ENCODE data around the gene ZNF407.

ZNF407 gene

GRCh38 chr18:74831571-74832250 is 234.0 kb downstream of the ZNF407 start:
- no peaks in the 10 kb centered on the region for H3K9me3 ChIP-seq (ENCODE audit: control extremely low read depth in 1 of 5, control insufficient read depth in 4 of 5, insufficient read depth in 2 of 5, low read depth in 1 of 5, low read length in 4 of 5)
- ChIA-PET CTCF (interaction anchor here (1.5 kb wide), 1 partner anchor 27 kb away, joined by 3 read pairs; no protein-coding TSS in a partner anchor), POLR2A (no interaction called here)
- DNase-seq: no peak
- peaks cover 0 to 10% (median 0%) of the 10 kb centered on the region in 4 experiments for H3K4me1 ChIP-seq (ENCODE audit: control extremely low read depth in 1 of 4, control insufficient read depth in 4 of 4, insufficient read depth in 4 of 4, low read length in 3 of 4)
- no peaks in the 10 kb centered on the region for H3K27me3 ChIP-seq (replicated peaks in 2 of 5; ENCODE audit: control insufficient read depth in 4 of 5, insufficient read depth in 5 of 5, low read length in 4 of 5)
- WGBS (ENCODE audit: insufficient coverage): 90% methylated on average over 7 of the region's 13 CpGs
- no peak overlapping the region for H3K4me3 ChIP-seq (ENCODE audit: control insufficient read depth in 1 of 7, extremely low read depth in 1 of 7, insufficient read depth in 4 of 7, low read depth in 2 of 7, low read length in 6 of 7)
- H3K36me3 ChIP-seq (ENCODE audit: control insufficient read depth in 4 of 4, insufficient read depth in 4 of 4, low read length in 3 of 4): no peaks in the 10 kb centered on the region
- H3K27ac ChIP-seq (ENCODE audit: insufficient read depth in 1 of 2, low read depth in 1 of 2, low read length in 2 of 2, poor library complexity in 1 of 2, severe bottlenecking in 2 of 2): no peak overlapping the region

- ChIA-PET CTCF (no interaction called here), POLR2A (no interaction called here)
- H3K27me3 ChIP-seq (replicated peaks in 2 of 5; ENCODE audit: control insufficient read depth in 4 of 5, insufficient read depth in 5 of 5, low read length in 4 of 5): no peaks in the 10 kb centered on the region
- peaks cover 0 to 10% (median 0%) of the 10 kb centered on the region in 4 experiments for H3K4me1 ChIP-seq (ENCODE audit: control extremely low read depth in 1 of 4, control insufficient read depth in 4 of 4, insufficient read depth in 4 of 4, low read length in 3 of 4)
- no peaks in the 10 kb centered on the region for H3K36me3 ChIP-seq (ENCODE audit: control insufficient read depth in 4 of 4, insufficient read depth in 4 of 4, low read length in 3 of 4)
- DNase-seq: no peak
- H3K9me3 ChIP-seq (ENCODE audit: control extremely low read depth in 1 of 5, control insufficient read depth in 4 of 5, insufficient read depth in 2 of 5, low read depth in 1 of 5, low read length in 4 of 5): no peaks in the 10 kb centered on the region
- no peak overlapping the region for H3K4me3 ChIP-seq (ENCODE audit: control insufficient read depth in 1 of 7, extremely low read depth in 1 of 7, insufficient read depth in 4 of 7, low read depth in 2 of 7, low read length in 6 of 7)
- no peak overlapping the region for H3K27ac ChIP-seq (ENCODE audit: insufficient read depth in 1 of 2, low read depth in 1 of 2, low read length in 2 of 2, poor library complexity in 1 of 2, severe bottlenecking in 2 of 2)
Measured at GRCh38 chr18:74832381-74832780, 234.7 kb downstream of the ZNF407 start.

GRCh38 chr18:74832999-74833398 is 235.3 kb downstream of the ZNF407 start:
- no peak for DNase-seq
- H3K4me1 ChIP-seq (ENCODE audit: control extremely low read depth in 1 of 4, control insufficient read depth in 4 of 4, insufficient read depth in 4 of 4, low read length in 3 of 4): peaks cover 0 to 10% (median 4%) of the 10 kb centered on the region in 4 experiments
- H3K9me3 ChIP-seq (ENCODE audit: control extremely low read depth in 1 of 5, control insufficient read depth in 4 of 5, insufficient read depth in 2 of 5, low read depth in 1 of 5, low read length in 4 of 5): no peaks in the 10 kb centered on the region
- H3K27ac ChIP-seq (ENCODE audit: insufficient read depth in 1 of 2, low read depth in 1 of 2, low read length in 2 of 2, poor library complexity in 1 of 2, severe bottlenecking in 2 of 2): no peak overlapping the region
- POLR2A ChIA-PET: no interaction called here
- H3K4me3 ChIP-seq (ENCODE audit: control insufficient read depth in 1 of 7, extremely low read depth in 1 of 7, insufficient read depth in 4 of 7, low read depth in 2 of 7, low read length in 6 of 7): no peak overlapping the region
- CTCF ChIA-PET: no interaction called here
- 100% methylated on average over 1 of the region's 1 CpG for WGBS (ENCODE audit: insufficient coverage)
- H3K36me3 ChIP-seq (ENCODE audit: control insufficient read depth in 4 of 4, insufficient read depth in 4 of 4, low read length in 3 of 4): no peaks in the 10 kb centered on the region
- H3K27me3 ChIP-seq (replicated peaks in 2 of 5; ENCODE audit: control insufficient read depth in 4 of 5, insufficient read depth in 5 of 5, low read length in 4 of 5): no peaks in the 10 kb centered on the region

GRCh38 chr18:74834424-74835309 is 237.0 kb downstream of the ZNF407 start:
- ChIA-PET POLR2A (no interaction called here), CTCF (no interaction called here)
- H3K4me3 ChIP-seq (ENCODE audit: control insufficient read depth in 1 of 7, extremely low read depth in 1 of 7, insufficient read depth in 4 of 7, low read depth in 2 of 7, low read length in 6 of 7): no peak overlapping the region
- H3K36me3 ChIP-seq (ENCODE audit: control insufficient read depth in 4 of 4, insufficient read depth in 4 of 4, low read length in 3 of 4): no peaks in the 10 kb centered on the region
- WGBS (ENCODE audit: insufficient coverage): 98% methylated on average over 8 of the region's 9 CpGs
- no peak for DNase-seq
- H3K4me1 ChIP-seq (ENCODE audit: control extremely low read depth in 1 of 4, control insufficient read depth in 4 of 4, insufficient read depth in 4 of 4, low read length in 3 of 4): peaks cover 0 to 10% (median 7%) of the 10 kb centered on the region in 4 experiments
- no peaks in the 10 kb centered on the region for H3K27me3 ChIP-seq (replicated peaks in 2 of 5; ENCODE audit: control insufficient read depth in 4 of 5, insufficient read depth in 5 of 5, low read length in 4 of 5)
- H3K9me3 ChIP-seq (ENCODE audit: control extremely low read depth in 1 of 5, control insufficient read depth in 4 of 5, insufficient read depth in 2 of 5, low read depth in 1 of 5, low read length in 4 of 5): no peaks in the 10 kb centered on the region
- no peak overlapping the region for H3K27ac ChIP-seq (ENCODE audit: insufficient read depth in 1 of 2, low read depth in 1 of 2, low read length in 2 of 2, poor library complexity in 1 of 2, severe bottlenecking in 2 of 2)

GRCh38 chr18:74836296-74837139 is 238.8 kb downstream of the ZNF407 start:
- no peak overlapping the region for H3K27ac ChIP-seq (ENCODE audit: insufficient read depth in 1 of 2, low read depth in 1 of 2, low read length in 2 of 2, poor library complexity in 1 of 2, severe bottlenecking in 2 of 2)
- WGBS (ENCODE audit: insufficient coverage): 93% methylated on average over 2 of the region's 8 CpGs
- peaks cover 0 to 10% (median 9%) of the 10 kb centered on the region in 4 experiments for H3K4me1 ChIP-seq (ENCODE audit: control extremely low read depth in 1 of 4, control insufficient read depth in 4 of 4, insufficient read depth in 4 of 4, low read length in 3 of 4)
- H3K36me3 ChIP-seq (ENCODE audit: control insufficient read depth in 4 of 4, insufficient read depth in 4 of 4, low read length in 3 of 4): no peaks in the 10 kb centered on the region
- CTCF ChIA-PET: interaction anchor here (0.6 kb wide), 2 partner anchors 31 to 187 kb away, joined by 3 read pairs; no protein-coding TSS in a partner anchor
- no peak overlapping the region for H3K4me3 ChIP-seq (ENCODE audit: control insufficient read depth in 1 of 7, extremely low read depth in 1 of 7, insufficient read depth in 4 of 7, low read depth in 2 of 7, low read length in 6 of 7)
- peak in 2 of 3 donors; percentile 28 to 29 for DNase-seq
- POLR2A ChIA-PET: no interaction called here
- H3K9me3 ChIP-seq (ENCODE audit: control extremely low read depth in 1 of 5, control insufficient read depth in 4 of 5, insufficient read depth in 2 of 5, low read depth in 1 of 5, low read length in 4 of 5): no peaks in the 10 kb centered on the region
- no peaks in the 10 kb centered on the region for H3K27me3 ChIP-seq (replicated peaks in 2 of 5; ENCODE audit: control insufficient read depth in 4 of 5, insufficient read depth in 5 of 5, low read length in 4 of 5)

- H3K36me3 ChIP-seq (ENCODE audit: control insufficient read depth in 4 of 4, insufficient read depth in 4 of 4, low read length in 3 of 4): peaks cover 0 to 3% (median 0%) of the 10 kb centered on the region in 4 experiments
- no peaks in the 10 kb centered on the region for H3K27me3 ChIP-seq (replicated peaks in 2 of 5; ENCODE audit: control insufficient read depth in 4 of 5, insufficient read depth in 5 of 5, low read length in 4 of 5)
- H3K9me3 ChIP-seq (ENCODE audit: control extremely low read depth in 1 of 5, control insufficient read depth in 4 of 5, insufficient read depth in 2 of 5, low read depth in 1 of 5, low read length in 4 of 5): no peaks in the 10 kb centered on the region
- no peak for DNase-seq
- peaks cover 0 to 9% (median 6%) of the 10 kb centered on the region in 4 experiments for H3K4me1 ChIP-seq (ENCODE audit: control extremely low read depth in 1 of 4, control insufficient read depth in 4 of 4, insufficient read depth in 4 of 4, low read length in 3 of 4)
- H3K27ac ChIP-seq (ENCODE audit: insufficient read depth in 1 of 2, low read depth in 1 of 2, low read length in 2 of 2, poor library complexity in 1 of 2, severe bottlenecking in 2 of 2): no peak overlapping the region
- POLR2A ChIA-PET: no interaction called here
- no peak overlapping the region for H3K4me3 ChIP-seq (ENCODE audit: control insufficient read depth in 1 of 7, extremely low read depth in 1 of 7, insufficient read depth in 4 of 7, low read depth in 2 of 7, low read length in 6 of 7)
- CTCF ChIA-PET: no interaction called here
- WGBS (ENCODE audit: insufficient coverage): 100% methylated on average over 4 of the region's 7 CpGs
Measured at GRCh38 chr18:74840492-74841167, 243.0 kb downstream of the ZNF407 start.
